NT2/D1 (cell line): ENCODE results near the gene RAI2.

Source experiments
- DNase-seq: peaks from one replicate; pipeline ENCODE4 v3.0.0-alpha.2; 2011; ENCODE audit warnings: low read depth, low spot score
- H3K27me3 ChIP-seq: 2 replicates; pipeline ENCODE4 v1.6.0; 2011; ENCODE audit warnings: mild to moderate bottlenecking; ENCODE audit not compliant: insufficient read length, insufficient read depth
- H3K36me3 ChIP-seq: 2 replicates; pipeline ENCODE4 v1.6.1; 2011; ENCODE audit warnings: mild to moderate bottlenecking, low read length, mixed read lengths; ENCODE audit not compliant: insufficient read depth, insufficient read length
- H3K4me1 ChIP-seq: 2 replicates; pipeline ENCODE4 v1.5.1; 2011; ENCODE audit not compliant: insufficient read depth, insufficient read length
- H3K4me3 ChIP-seq: 2 replicates; pipeline ENCODE4 v1.5.1; 2011; ENCODE audit warnings: low read depth; ENCODE audit not compliant: insufficient read length
- H3K9ac ChIP-seq: 2 replicates; pipeline ENCODE4 v1.6.0; 2011; ENCODE audit warnings: low read depth; ENCODE audit not compliant: insufficient read length
- H3K9me3 ChIP-seq: 2 replicates; pipeline ENCODE4 v1.5.1; 2011; ENCODE audit warnings: mild to moderate bottlenecking, low read length; ENCODE audit not compliant: insufficient read depth
- SUZ12 ChIP-seq: IDR thresholded peaks from 2 replicates; pipeline ENCODE4 v1.6.1; 2011; ENCODE audit not compliant: insufficient read length, insufficient read depth; ENCODE audit errors: extremely low read depth
- YY1 ChIP-seq: IDR thresholded peaks from 2 replicates; pipeline ENCODE4 v1.6.1; 2011; ENCODE audit not compliant: insufficient read length, insufficient read depth
- ZNF274 ChIP-seq: IDR thresholded peaks from 2 replicates; pipeline ENCODE4 v1.6.1; 2011; ENCODE audit warnings: mild to moderate bottlenecking, low read depth, low read length

Gene RAI2

DNA sequence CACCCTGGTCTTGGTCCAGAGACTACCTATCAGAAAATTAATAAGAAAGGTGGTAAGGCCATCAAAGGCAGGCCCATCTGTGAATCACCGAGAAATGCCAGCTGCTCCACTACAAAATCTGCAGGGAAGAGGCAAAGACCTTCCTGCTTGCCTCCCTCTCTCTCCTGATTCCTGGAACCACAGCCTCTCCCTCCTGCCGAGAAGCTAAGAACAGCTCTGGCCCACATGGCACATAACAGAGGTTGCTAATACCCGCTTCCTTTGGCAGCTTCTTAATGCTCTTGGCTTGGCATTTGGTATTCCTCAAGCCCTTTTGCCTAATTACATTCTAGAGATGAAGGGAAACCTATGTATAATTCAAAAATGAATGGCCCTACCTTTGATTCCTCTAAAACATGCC, 32.9 kb downstream of the RAI2 start:
- Histone ChIP-seq H3K4me3 (no peak overlapping the region), H3K4me1 (no peaks in the 10 kb centered on the region), H3K9me3 (no peaks in the 10 kb centered on the region), H3K36me3 (no peaks in the 10 kb centered on the region), H3K27me3 (no peaks in the 10 kb centered on the region), H3K9ac (no peak overlapping the region)
- no peak for DNase-seq
- TF ChIP-seq YY1 (no peak), SUZ12 (no peak), ZNF274 (no peak)

DNA sequence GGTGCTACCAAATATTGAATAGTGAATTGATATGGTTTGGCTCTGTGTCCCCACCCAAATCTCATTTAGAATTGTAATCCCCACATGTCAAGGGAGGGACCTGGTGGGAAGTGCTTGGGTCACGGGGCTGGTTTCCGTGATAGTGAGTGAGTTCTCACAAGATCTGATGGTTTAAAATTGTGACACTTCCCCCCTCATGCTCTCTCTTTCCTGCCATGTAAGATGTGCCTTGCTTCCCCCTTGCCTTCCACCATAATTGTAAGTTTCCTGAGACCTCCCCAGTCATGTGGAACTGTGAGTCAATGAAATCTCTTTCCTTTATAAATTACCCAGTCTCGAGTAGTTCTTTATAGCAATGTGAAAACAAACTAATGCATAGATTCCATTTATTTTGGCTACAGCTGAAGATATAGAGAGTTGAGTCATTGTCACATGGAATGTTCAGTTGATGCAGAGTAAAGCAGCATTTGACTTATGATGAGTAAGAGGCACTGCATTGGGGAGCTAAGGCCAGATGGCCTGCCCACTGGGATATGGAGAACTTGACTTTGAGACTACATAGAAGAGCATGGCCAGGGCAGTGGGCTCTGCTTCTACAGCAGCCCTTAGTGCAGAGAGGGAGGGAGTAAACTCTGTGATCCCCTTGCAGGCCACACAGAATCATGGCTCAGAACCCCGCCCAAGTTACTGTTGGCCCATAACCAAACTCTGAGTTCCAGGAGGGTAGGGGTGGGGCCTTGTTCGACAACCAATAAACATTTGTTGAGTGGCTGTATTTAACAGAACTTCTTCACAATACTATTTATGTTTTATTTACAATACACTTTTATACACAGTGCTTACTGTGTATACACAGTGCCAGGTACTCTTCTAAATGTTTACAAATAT, 34.2 kb downstream of the RAI2 start:
- no peaks in the 10 kb centered on the region for H3K36me3 ChIP-seq
- no peak overlapping the region for H3K4me3 ChIP-seq
- H3K9me3 ChIP-seq = no peaks in the 10 kb centered on the region
- DNase-seq = no peak
- TF ChIP-seq SUZ12 (no peak), YY1 (no peak), ZNF274 (no peak)
- H3K27me3 ChIP-seq = no peaks in the 10 kb centered on the region
- no peaks in the 10 kb centered on the region for H3K4me1 ChIP-seq
- no peak overlapping the region for H3K9ac ChIP-seq

DNA sequence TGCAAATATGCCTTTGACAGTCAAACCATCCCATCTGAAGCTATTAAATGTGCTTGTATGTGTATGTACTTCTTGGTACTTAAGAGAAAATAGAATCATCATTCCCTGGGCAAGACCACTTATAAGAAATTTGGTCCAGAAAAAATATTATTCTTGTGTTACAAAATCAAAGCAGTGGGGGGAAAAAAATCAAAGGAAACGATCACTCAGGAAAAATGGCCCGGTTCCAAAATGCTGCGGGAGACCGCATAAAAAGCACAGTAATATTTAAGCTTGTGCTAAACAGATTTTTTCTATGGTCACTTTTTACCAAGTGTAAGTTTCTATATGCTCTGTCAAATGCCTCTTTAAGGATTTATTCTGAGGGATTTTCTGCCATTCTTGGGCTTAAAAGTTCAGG, 36.1 kb downstream of the RAI2 start:
- no peak for DNase-seq
- no peak overlapping the region for H3K4me3 ChIP-seq
- no peaks in the 10 kb centered on the region for H3K27me3 ChIP-seq
- no peak for TF ChIP-seq ZNF274
- TF ChIP-seq YY1 = no peak
- H3K9me3 ChIP-seq = no peaks in the 10 kb centered on the region
- H3K36me3 ChIP-seq = no peaks in the 10 kb centered on the region
- no peak overlapping the region for H3K9ac ChIP-seq
- H3K4me1 ChIP-seq = no peaks in the 10 kb centered on the region

DNA sequence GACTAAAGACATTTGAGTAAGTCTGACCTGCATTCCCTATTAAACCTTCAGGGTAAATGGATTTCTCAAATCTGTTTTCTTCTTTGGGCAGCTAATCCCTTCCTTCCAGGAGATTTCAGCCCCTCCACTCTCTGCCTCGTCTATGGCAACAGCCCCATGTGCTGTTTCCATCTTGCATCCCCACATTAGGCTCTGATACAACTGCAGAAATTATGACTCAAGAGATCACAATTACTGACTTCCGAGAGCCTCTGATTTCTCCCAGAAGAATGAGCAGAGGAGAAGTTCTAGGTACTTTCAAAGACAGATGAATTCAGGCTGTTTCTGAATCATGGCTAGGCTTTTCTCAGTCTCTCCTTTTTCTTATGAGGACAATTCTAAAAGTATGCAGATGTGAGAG, 38.7 kb downstream of the RAI2 start:
- Histone ChIP-seq H3K9me3 (no peaks in the 10 kb centered on the region), H3K27me3 (no peaks in the 10 kb centered on the region), H3K4me3 (no peak overlapping the region), H3K36me3 (no peaks in the 10 kb centered on the region), H3K9ac (no peak overlapping the region), H3K4me1 (no peaks in the 10 kb centered on the region)
- TF ChIP-seq YY1 = no peak
- no peak for DNase-seq

DNA sequence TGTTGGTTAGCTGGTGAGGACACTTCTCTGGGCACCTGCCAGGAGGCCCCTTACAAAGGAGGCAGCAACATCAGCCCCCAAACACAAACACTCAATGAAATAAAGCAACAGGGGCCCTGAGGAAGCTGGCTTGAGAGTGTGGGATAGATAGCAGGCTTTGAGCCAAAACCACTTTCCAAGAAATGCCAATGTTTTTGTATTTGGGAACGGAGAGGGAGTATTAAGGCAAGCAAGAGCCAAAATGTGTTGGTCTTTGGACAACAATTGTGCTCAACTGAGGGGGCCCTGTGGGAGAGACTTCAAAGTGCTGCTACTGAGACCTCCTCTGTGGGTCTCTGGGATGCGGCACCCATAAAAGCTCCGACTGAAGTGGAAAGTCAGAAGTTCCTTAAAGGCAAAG, 41.0 kb downstream of the RAI2 start:
- no peaks in the 10 kb centered on the region for H3K9me3 ChIP-seq
- H3K4me3 ChIP-seq = no peak overlapping the region
- TF ChIP-seq SUZ12 = no peak
- H3K9ac ChIP-seq = no peak overlapping the region
- no peaks in the 10 kb centered on the region for H3K4me1 ChIP-seq
- H3K36me3 ChIP-seq = no peaks in the 10 kb centered on the region
- H3K27me3 ChIP-seq = no peaks in the 10 kb centered on the region
- DNase-seq = no peak

DNA sequence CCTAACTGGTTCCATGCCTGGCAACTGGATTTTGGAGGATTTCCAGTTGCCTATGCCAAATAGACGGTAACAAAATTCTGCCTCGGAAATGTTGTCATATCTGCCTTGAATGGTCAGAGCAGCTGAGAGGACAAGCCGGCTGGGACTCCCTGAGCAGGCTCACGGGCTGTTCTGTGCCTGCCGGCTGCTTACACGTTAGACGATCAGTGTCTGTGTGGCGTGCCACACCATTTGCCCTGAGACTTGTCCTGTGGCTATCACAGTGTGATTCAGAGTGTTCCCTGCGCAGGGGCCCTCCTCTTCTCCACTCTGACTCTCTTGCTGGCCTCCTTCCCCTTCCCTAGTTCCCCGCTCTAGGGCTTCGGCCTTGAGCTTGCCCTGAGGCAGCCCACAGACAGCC, 42.4 kb downstream of the RAI2 start:
- TF ChIP-seq YY1 (no peak), ZNF274 (no peak), SUZ12 (no peak)
- H3K9me3 ChIP-seq = no peaks in the 10 kb centered on the region
- H3K4me1 ChIP-seq = no peaks in the 10 kb centered on the region
- no peaks in the 10 kb centered on the region for H3K27me3 ChIP-seq
- no peak overlapping the region for H3K9ac ChIP-seq
- no peak overlapping the region for H3K4me3 ChIP-seq
- no peaks in the 10 kb centered on the region for H3K36me3 ChIP-seq
- no peak for DNase-seq

DNA sequence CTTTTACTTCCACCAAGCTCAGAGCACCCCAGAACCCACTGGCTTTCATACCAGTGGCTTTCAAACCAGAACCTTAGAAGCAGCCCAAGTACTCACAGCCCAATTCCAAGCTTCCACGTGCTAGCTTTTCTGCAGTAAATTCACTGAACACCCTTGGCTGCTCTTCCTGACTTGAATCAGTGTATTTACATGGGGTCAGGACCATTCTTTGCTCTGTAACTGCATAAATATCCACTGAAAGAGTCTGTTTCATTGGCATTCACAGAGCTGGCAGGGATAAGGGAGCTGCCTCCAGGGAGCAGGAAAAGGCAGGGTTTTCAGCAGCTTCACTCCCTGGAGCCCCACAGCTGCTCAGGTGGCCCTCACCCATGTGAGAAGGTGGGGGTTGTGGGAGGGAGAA, 43.8 kb downstream of the RAI2 start:
- no peaks in the 10 kb centered on the region for H3K36me3 ChIP-seq
- H3K4me3 ChIP-seq = no peak overlapping the region
- H3K9me3 ChIP-seq = no peaks in the 10 kb centered on the region
- H3K9ac ChIP-seq = no peak overlapping the region
- TF ChIP-seq YY1 = no peak
- no peak for TF ChIP-seq ZNF274
- no peak for TF ChIP-seq SUZ12
- no peaks in the 10 kb centered on the region for H3K4me1 ChIP-seq
- no peak for DNase-seq
- no peaks in the 10 kb centered on the region for H3K27me3 ChIP-seq
